ENCODE measurements around the gene PLEKHM3. TPM values are rescaled to one million over a fixed set of nuclear protein-coding genes. Genes with fewer than 3 reads are reported as not detected.
"Not testable (repeated sequence)": the region's sequence is repeated elsewhere in the genome, so short reads cannot be mapped to it uniquely, and the experiment has no call there.

The PLEKHM3 gene
- total RNA-seq, 6 donors from 2014 or later: 16.4 to 56.3 (median 28.6) TPM

- Histone ChIP-seq H3K9me3 (no peaks in the 10 kb centered on the region), H3K27me3 (no peaks in the 10 kb centered on the region), H3K36me3 (no peaks in the 10 kb centered on the region), H3K4me3 (no peak overlapping the region), H3K27ac (peak overlapping the region in 2 of 4 donors; percentile 1 to 79), H3K4me1 (peaks cover 6 to 29% (median 20%) of the 10 kb centered on the region in 4 donors)
- TF ChIP-seq POLR2A (IDR thresholded peaks at IDR 0.05): no peak
- no peak for DNase-seq
- 80 to 83% methylated on average over 9 of the region's 9 CpGs for WGBS, 2 donors
- no peak for ATAC-seq (ENCODE audit: low FRiP score in 2 of 2)
Observed at GRCh38 chr2:207812058-207812725, 213.1 kb downstream of the PLEKHM3 start.

- H3K27ac ChIP-seq: peak overlapping the region in 3 of 4 donors; percentile 1 to 79 (median 68)
- H3K4me1 ChIP-seq: peaks cover 6 to 29% (median 20%) of the 10 kb centered on the region in 4 donors
- H3K9me3 ChIP-seq; H3K36me3 ChIP-seq; H3K27me3 ChIP-seq; ATAC-seq (ENCODE audit: low FRiP score in 2 of 2); H3K4me3 ChIP-seq: not testable (repeated sequence)
- WGBS, 2 donors: 81 to 82% methylated on average over 10 of the region's 10 CpGs
- peak; percentile 13 to 38 for DNase-seq
Observed at GRCh38 chr2:207811658-207812057, 213.7 kb downstream of the PLEKHM3 start.

GRCh38 chr2:207810200-207810788, 215.0 kb downstream of the PLEKHM3 start:
- ATAC-seq (ENCODE audit: low FRiP score in 2 of 2) (peak in 1 of 2 donors; percentile 39), DNase-seq (no peak)
- Histone ChIP-seq H3K4me1 (peaks cover 6 to 29% (median 20%) of the 10 kb centered on the region in 4 donors), H3K9me3 (no peaks in the 10 kb centered on the region), H3K27ac (peak overlapping the region; percentile 55 to 79 (median 74)), H3K27me3 (no peaks in the 10 kb centered on the region), H3K4me3 (peak overlapping the region in 3 of 4 donors; percentile 25 to 40 (median 39)), H3K36me3 (no peaks in the 10 kb centered on the region)
- 65 to 69% methylated on average over 3 to 4 of the region's 4 CpGs for WGBS, 2 donors
- TF ChIP-seq EP300 (IDR thresholded peaks at IDR 0.05) (no peak), POLR2AphosphoS5 (IDR thresholded peaks at IDR 0.05) (no peak), POLR2A (IDR thresholded peaks at IDR 0.05) (no peak), CTCF (IDR thresholded peaks at IDR 0.05) (no peak)

- H3K27me3 ChIP-seq: no peaks in the 10 kb centered on the region
- H3K27ac ChIP-seq: no peak overlapping the region
- no peak for TF ChIP-seq EP300 (IDR thresholded peaks at IDR 0.05)
- no peak for TF ChIP-seq CTCF (IDR thresholded peaks at IDR 0.05)
- no peak for TF ChIP-seq POLR2AphosphoS5 (IDR thresholded peaks at IDR 0.05)
- TF ChIP-seq POLR2A (IDR thresholded peaks at IDR 0.05): no peak
- no peaks in the 10 kb centered on the region for H3K9me3 ChIP-seq
- 87 to 94% methylated on average over 5 to 6 of the region's 6 CpGs for WGBS, 2 donors
- no peak overlapping the region for H3K4me3 ChIP-seq
- ATAC-seq (ENCODE audit: low FRiP score in 2 of 2): no peak
- no peaks in the 10 kb centered on the region for H3K36me3 ChIP-seq
- DNase-seq: no peak
- peaks cover 6 to 29% (median 18%) of the 10 kb centered on the region in 4 donors for H3K4me1 ChIP-seq
Observed at GRCh38 chr2:207808119-207808518, 217.2 kb downstream of the PLEKHM3 start.

GRCh38 chr2:207807516-207807915, 217.8 kb downstream of the PLEKHM3 start:
- Histone ChIP-seq H3K4me1 (peaks cover 6 to 28% (median 16%) of the 10 kb centered on the region in 4 donors), H3K27ac (no peak overlapping the region), H3K4me3 (no peak overlapping the region), H3K27me3 (no peaks in the 10 kb centered on the region), H3K36me3 (no peaks in the 10 kb centered on the region), H3K9me3 (no peaks in the 10 kb centered on the region)
- no peak for ATAC-seq (ENCODE audit: low FRiP score in 2 of 2)
- no peak for DNase-seq
- no peak for TF ChIP-seq CTCF (IDR thresholded peaks at IDR 0.05)
- no peak for TF ChIP-seq POLR2AphosphoS5 (IDR thresholded peaks at IDR 0.05)
- TF ChIP-seq POLR2A (IDR thresholded peaks at IDR 0.05): no peak
- TF ChIP-seq EP300 (IDR thresholded peaks at IDR 0.05): no peak
- 86 to 90% methylated on average over 5 of the region's 5 CpGs for WGBS, 2 donors
